A549 (cell line): ENCODE results near the gene DSG2. TPM values are rescaled to one million over a fixed set of nuclear protein-coding genes. Genes with fewer than 3 reads are reported as not detected.

ENCODE experiments used
- ATAC-seq, 2 experiments: fragments of 200-7000 bp in 1 of 2; fragments of >200 bp in 1 of 2; cut with Nextera tagmentation in 1 of 2; cut with Tn5 transposase in 1 of 2; 3 replicates each; pipeline versions ENCODE4 v1.8.0 to v1.9.1; 2018 to 2020; ENCODE audit warnings: mild to moderate bottlenecking in 1 of 2, moderate library complexity in 1 of 2
- CTCF ChIA-PET: fragments of 300-600 bp; sonication (Branson Sonifier 250); formaldehyde crosslinking; extraction: SDS; loops from one replicate; lab custom pipeline; 2021; ENCODE audit warnings: antibody characterized with exemption, inconsistent platforms; lab: Yijun Ruan, JAX
- POLR2A ChIA-PET: fragments of 350-600 bp; formaldehyde crosslinking; extraction: SDS; loops from one replicate; lab custom pipeline; 2021; ENCODE audit warnings: antibody characterized with exemption, inconsistent platforms; lab: Yijun Ruan, JAX
- DNase-seq, 2 experiments: peaks; one replicate each; pipeline versions ENCODE4 v3.0.0 to v3.0.0-alpha.2; 2011 to 2016; ENCODE audit warnings: low read depth in 1 of 2, low spot score in 1 of 2
- FAIRE-seq: peaks from 2 replicates; lab custom pipeline; 2011; peaks lifted over from hg19 to GRCh38; lab: Jason Lieb, UNC
- H3K27ac ChIP-seq, 2 experiments: fragments of >200 bp; sonication (Bioruptor Twin); formaldehyde crosslinking; 3 replicates each; pipeline ENCODE4 v1.5.1; 2016 to 2017
- H3K4me1 ChIP-seq: fragments of >200 bp; sonication (Bioruptor Twin); formaldehyde crosslinking; 3 replicates; pipeline ENCODE4 v1.6.1; 2016
- H3K4me2 ChIP-seq: fragments of >200 bp; sonication (Bioruptor Twin); formaldehyde crosslinking; 3 replicates; pipeline ENCODE4 v1.6.1; 2016
- H3K4me3 ChIP-seq: fragments of >200 bp; sonication (Bioruptor Twin); formaldehyde crosslinking; 3 replicates; pipeline ENCODE4 v1.5.1; 2016
- H3K9me3 ChIP-seq: fragments of >200 bp; sonication (Bioruptor Twin); formaldehyde crosslinking; 3 replicates; pipeline ENCODE4 v1.6.1; 2016
- BHLHE40 ChIP-seq: IDR thresholded peaks from 2 replicates; pipeline ENCODE4 v1.6.1; 2012; ENCODE audit warnings: low read depth, low read length, inconsistent platforms
- CEBPB ChIP-seq, 2 experiments: fragments of >200 bp in 1 of 2; sonication (Bioruptor Twin) in 1 of 2; formaldehyde crosslinking in 1 of 2; IDR thresholded peaks; 2 replicates each; pipeline ENCODE4 v1.6.1; 2012 to 2016
- CHD2 ChIP-seq: fragments of 150-350 bp; IDR thresholded peaks from 2 replicates; pipeline ENCODE4 v1.6.1; 2014; ENCODE audit warnings: low read length; ENCODE audit not compliant: partially characterized antibody
- E2F6 ChIP-seq: IDR thresholded peaks from 2 replicates; pipeline ENCODE4 v1.6.1; 2012; ENCODE audit warnings: low read depth, borderline replicate concordance
- EP300 ChIP-seq, 2 experiments: fragments of >200 bp; sonication (Bioruptor Twin); formaldehyde crosslinking; IDR thresholded peaks; 2 replicates in 1 of 2; 3 replicates in 1 of 2; pipeline ENCODE4 v1.6.1; 2016 to 2017
- FOSB ChIP-seq: fragments of 250-450 bp; sonication (Bioruptor Pico); IDR thresholded peaks from 2 replicates; pipeline ENCODE4 v1.5.0; 2020; ENCODE audit warnings: mild to moderate bottlenecking, moderate library complexity
- FOSL2 ChIP-seq, 2 experiments: fragments of 450-650 bp in 1 of 2; fragments of >200 bp in 1 of 2; sonication (Bioruptor Twin) in 1 of 2; formaldehyde crosslinking; IDR thresholded peaks; 2 replicates each; pipeline versions ENCODE4 v1.5.0 to v1.6.1; 2016 to 2020; ENCODE audit warnings: mild to moderate bottlenecking in 1 of 2, moderate library complexity in 1 of 2
- HOXB13 ChIP-seq: fragments of 250-450 bp; sonication (Bioruptor Pico); IDR thresholded peaks from 2 replicates; pipeline ENCODE4 v1.5.0; 2020; ENCODE audit warnings: low read depth, mild to moderate bottlenecking, moderate library complexity
- HOXB5 ChIP-seq: fragments of 250-450 bp; sonication (Bioruptor Pico); IDR thresholded peaks from 2 replicates; pipeline ENCODE4 v1.5.0; 2020; ENCODE audit warnings: mild to moderate bottlenecking, moderate library complexity
- KDM1A ChIP-seq: fragments of 200-600 bp; sonication (generic); IDR thresholded peaks from 2 replicates; pipeline ENCODE4 v1.6.1; 2016; ENCODE audit warnings: low read depth, mild to moderate bottlenecking
- MAFK ChIP-seq: fragments of 450-650 bp; IDR thresholded peaks from 2 replicates; pipeline ENCODE4 v1.6.1; 2014; ENCODE audit not compliant: partially characterized antibody
- MAZ ChIP-seq: fragments of 150-350 bp; IDR thresholded peaks from 2 replicates; pipeline ENCODE4 v1.6.1; 2014; ENCODE audit warnings: antibody characterized with exemption, low read depth, low read length, borderline replicate concordance
- NPAS2 ChIP-seq: fragments of 250-450 bp; sonication (Bioruptor Pico); IDR thresholded peaks from 2 replicates; pipeline ENCODE4 v1.8.0; 2022; ENCODE audit warnings: mild to moderate bottlenecking, moderate library complexity, borderline replicate concordance
- PBX3 ChIP-seq: IDR thresholded peaks from 2 replicates; pipeline ENCODE4 v1.6.1; 2012
- POLR2A ChIP-seq: IDR thresholded peaks from 2 replicates; pipeline ENCODE4 v1.6.1; 2012; ENCODE audit warnings: mild to moderate bottlenecking, low read length
- RAD21 ChIP-seq, 2 experiments: fragments of >200 bp in 1 of 2; sonication (Bioruptor Twin) in 1 of 2; formaldehyde crosslinking in 1 of 2; IDR thresholded peaks in 1 of 2; conservative IDR thresholded peaks in 1 of 2; 2 replicates in 1 of 2; 3 replicates in 1 of 2; pipeline ENCODE4 v1.6.1; 2012 to 2018; ENCODE audit warnings: inconsistent platforms in 1 of 2
- RARB ChIP-seq: fragments of 250-450 bp; sonication (Bioruptor Pico); IDR thresholded peaks from 2 replicates; pipeline ENCODE4 v1.8.0; 2021; ENCODE audit warnings: mild to moderate bottlenecking, moderate library complexity
- RFX5 ChIP-seq: fragments of 450-650 bp; IDR thresholded peaks from 2 replicates; pipeline ENCODE4 v1.7.1; 2014; ENCODE audit warnings: antibody characterized with exemption, mild to moderate bottlenecking, moderate library complexity
- SMC3 ChIP-seq: fragments of >200 bp; sonication (Bioruptor Twin); formaldehyde crosslinking; IDR thresholded peaks from 3 replicates; pipeline ENCODE4 v1.6.1; 2018; ENCODE audit warnings: inconsistent platforms
- TFCP2L1 ChIP-seq: fragments of 250-450 bp; sonication (Bioruptor Pico); IDR thresholded peaks from 2 replicates; pipeline ENCODE4 v1.5.0; 2021; ENCODE audit warnings: mild to moderate bottlenecking
- ZSCAN20 ChIP-seq: fragments of 250-450 bp; sonication (Bioruptor Pico); IDR thresholded peaks from 2 replicates; pipeline ENCODE4 v1.8.0; 2022; ENCODE audit warnings: mild to moderate bottlenecking, moderate library complexity
- WGBS: methylation state at CpG from one replicate; pipeline ENCODE4 v1.1.6; 2017; ENCODE audit errors: missing lambda C conversion rate; 5-methylcytosine and 5-hydroxymethylcytosine counted together
- polyA plus RNA-seq, 4 experiments: library from polyadenylated mRNA; depleted of rRNA in 3 of 4; stranded (reverse); fragments of >200 nt; fragmentation: RNase III in 1 of 4; extraction: RNeasy Plus Mini Kit Qiagen cat#74134 plus additional on column Dnase treatment in 1 of 4; gene quantifications; 2 replicates in 3 of 4; 3 replicates in 1 of 4; pipeline ENCODE4 v1.2.3, GENCODE V29; 2011 to 2017
- TF ChIP-seq, protein P1 (sequence below): fragments of 250-450 bp; sonication (Bioruptor Pico); IDR thresholded peaks from 2 replicates; pipeline ENCODE4 v1.5.0; 2020; ENCODE audit warnings: low read depth, mild to moderate bottlenecking, moderate library complexity
- TF ChIP-seq, protein P2 (sequence below): fragments of 250-450 bp; sonication (Bioruptor Pico); IDR thresholded peaks from 2 replicates; pipeline ENCODE4 v1.5.0; 2021; ENCODE audit warnings: mild to moderate bottlenecking, moderate library complexity, borderline replicate concordance
- TF ChIP-seq, protein P3 (sequence below): fragments of 200-600 bp; sonication (generic); IDR thresholded peaks from 2 replicates; pipeline ENCODE4 v1.6.1; 2016; ENCODE audit warnings: antibody characterized with exemption, mild to moderate bottlenecking, moderate library complexity

The DSG2 gene
- polyA plus RNA-seq, 2 of the 4 experiments (the other 2 are of a cell fraction), result 40.0 to 91.7 TPM

DNA sequence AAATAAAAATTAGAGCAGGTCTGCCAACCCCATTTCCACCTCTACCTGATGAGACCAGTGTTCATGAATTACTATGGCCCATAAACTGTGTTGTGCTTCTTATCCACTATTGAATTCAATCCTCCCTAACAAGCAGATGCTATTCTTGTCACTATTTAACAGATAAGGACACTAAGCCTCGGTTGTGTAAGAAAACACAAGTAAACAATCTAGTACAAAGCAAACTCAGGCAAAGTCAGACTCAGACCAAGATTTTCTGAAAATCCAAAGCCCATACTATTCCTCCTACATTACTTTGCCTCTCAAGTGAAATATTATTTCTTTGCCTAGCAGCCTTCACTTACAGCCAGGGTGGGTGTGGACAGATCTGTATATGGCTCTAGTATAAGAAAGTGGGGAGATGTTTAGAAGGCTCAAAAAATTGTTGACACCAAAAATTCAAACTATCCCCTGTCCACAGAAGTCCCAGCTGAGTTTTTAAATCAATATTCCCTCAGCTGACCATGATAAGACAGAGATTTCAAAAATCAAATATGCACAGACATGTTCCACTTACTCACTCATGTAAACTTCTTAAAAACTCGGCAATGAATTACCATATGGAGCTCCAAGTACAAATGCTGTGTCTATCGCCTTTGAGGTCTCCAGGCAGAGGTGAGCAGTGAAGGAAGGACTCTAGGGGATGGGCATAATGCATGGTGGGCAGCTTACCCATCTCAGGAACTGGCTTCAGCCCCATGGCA lies 77.7 kb downstream of the DSG2 start (continued):
- no peak for TF ChIP-seq BHLHE40
- TF ChIP-seq HOXB13, result no peak
- TF ChIP-seq, protein P1, sequence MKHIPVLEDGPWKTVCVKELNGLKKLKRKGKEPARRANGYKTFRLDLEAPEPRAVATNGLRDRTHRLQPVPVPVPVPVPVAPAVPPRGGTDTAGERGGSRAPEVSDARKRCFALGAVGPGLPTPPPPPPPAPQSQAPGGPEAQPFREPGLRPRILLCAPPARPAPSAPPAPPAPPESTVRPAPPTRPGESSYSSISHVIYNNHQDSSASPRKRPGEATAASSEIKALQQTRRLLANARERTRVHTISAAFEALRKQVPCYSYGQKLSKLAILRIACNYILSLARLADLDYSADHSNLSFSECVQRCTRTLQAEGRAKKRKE (CRISPR knock-in tag), result no peak
- no peak for TF ChIP-seq FOSB (CRISPR knock-in tag)

DNA sequence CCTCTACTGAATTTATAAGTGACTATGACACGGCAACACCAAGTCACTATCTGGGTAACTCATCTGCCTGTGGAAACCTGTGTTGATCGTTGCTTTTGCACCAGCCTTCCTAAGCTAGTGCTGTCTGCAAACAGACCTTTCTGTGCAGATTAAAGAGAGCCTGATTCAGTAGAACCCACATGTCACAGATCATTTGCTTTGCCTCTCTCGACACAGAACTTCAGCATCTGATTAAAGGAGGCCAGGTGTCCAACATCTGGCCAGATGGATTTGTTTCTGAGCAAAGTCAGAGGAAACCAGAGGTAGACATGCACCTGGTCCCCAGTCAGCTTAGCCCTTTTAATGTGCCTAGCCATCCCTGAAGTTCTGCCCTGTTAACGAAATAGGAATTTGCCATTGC lies 78.7 kb downstream of the DSG2 start:
- H3K4me3 ChIP-seq, result no peak overlapping the region
- ATAC-seq, result no peak
- TF ChIP-seq POLR2A (no peak), RARB (no peak), RAD21 (conservative IDR thresholded peaks at IDR 0.05 in 1 of 2, IDR thresholded peaks at IDR 0.05 in 1 of 2) (no peak), BHLHE40 (no peak)
- TF ChIP-seq, all 56 proteins: peak for 0
- no peaks in the 10 kb centered on the region for H3K9me3 ChIP-seq
- no peak for FAIRE-seq
- POLR2A ChIA-PET, result no interaction called here
- H3K27ac ChIP-seq, result no peak overlapping the region
- 57% methylated on average over 4 of the region's 4 CpGs for WGBS
- no peak for DNase-seq
- H3K4me2 ChIP-seq, result no peak overlapping the region
- CTCF ChIA-PET, result interaction anchor here (1.5 kb wide), 1 partner anchor 13 kb away, joined by 4 read pairs; no protein-coding TSS in a partner anchor
- H3K4me1 ChIP-seq, result no peaks in the 10 kb centered on the region

DNA sequence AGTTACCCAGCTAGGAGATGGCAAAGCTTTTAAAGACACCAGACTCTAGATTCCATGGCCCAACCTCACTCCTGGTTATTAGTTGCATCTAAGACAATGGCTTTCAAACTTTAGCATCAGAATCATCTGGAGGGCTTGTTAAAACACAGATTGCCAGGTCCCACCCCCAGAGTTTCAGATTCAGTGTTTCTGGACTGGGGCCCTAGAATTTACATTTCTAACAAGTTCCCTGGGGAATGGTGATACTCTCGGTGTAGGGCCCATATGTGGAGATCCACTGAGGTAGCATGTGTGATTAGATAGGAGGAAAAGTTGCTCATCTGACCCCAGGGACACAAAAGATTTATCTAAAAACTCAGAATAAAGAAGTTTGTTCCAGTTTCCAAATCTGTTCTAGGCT lies 79.2 kb downstream of the DSG2 start:
- ATAC-seq (no peak), DNase-seq (no peak), FAIRE-seq (no peak)
- no peak overlapping the region for H3K27ac ChIP-seq
- H3K4me3 ChIP-seq, result no peak overlapping the region
- CTCF ChIA-PET, result no interaction called here
- no peaks in the 10 kb centered on the region for H3K4me1 ChIP-seq
- H3K9me3 ChIP-seq, result no peaks in the 10 kb centered on the region
- H3K4me2 ChIP-seq, result no peak overlapping the region
- TF ChIP-seq CHD2, result no peak
- no peak for TF ChIP-seq FOSL2 (IDR thresholded peaks at IDR 0.05)
- TF ChIP-seq FOSL2 (CRISPR knock-in tag; IDR thresholded peaks at IDR 0.05), result no peak
- TF ChIP-seq HOXB5 (CRISPR knock-in tag), result no peak
- no peak for TF ChIP-seq ZSCAN20 (CRISPR knock-in tag)
- no peak for TF ChIP-seq SMC3
- no peak for TF ChIP-seq CEBPB (IDR thresholded peaks at IDR 0.05)
- 40% methylated on average over 1 of the region's 1 CpG for WGBS
- POLR2A ChIA-PET, result no interaction called here

DNA sequence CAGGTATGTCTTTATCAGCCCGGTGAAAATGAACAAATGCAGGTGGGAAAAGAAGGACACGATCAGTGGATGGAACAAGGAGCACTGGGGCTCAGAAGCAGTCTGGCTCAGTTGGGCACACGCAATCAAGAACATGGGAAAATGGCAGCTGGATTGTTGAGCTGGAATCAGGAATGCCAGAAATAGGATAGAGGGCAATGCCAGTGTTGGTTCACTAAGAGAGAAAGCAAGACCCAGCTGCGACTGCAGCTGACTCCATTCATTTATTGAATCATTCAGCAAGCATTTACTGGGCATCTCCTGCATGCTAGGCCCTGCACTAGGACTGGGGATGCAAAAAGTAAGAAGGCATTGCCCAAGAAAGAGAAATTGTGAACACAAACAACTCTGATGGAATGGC lies 80.1 kb downstream of the DSG2 start:
- FAIRE-seq, result no peak
- 67% methylated on average over 4 of the region's 4 CpGs for WGBS
- POLR2A ChIA-PET, result no interaction called here
- TF ChIP-seq FOSL2 (IDR thresholded peaks at IDR 0.05) (no peak), FOSL2 (CRISPR knock-in tag; IDR thresholded peaks at IDR 0.05) (no peak), MAZ (no peak), RARB (no peak), TFCP2L1 (CRISPR knock-in tag) (no peak), EP300 (IDR thresholded peaks at IDR 0.05) (no peak), RFX5 (no peak), PBX3 (no peak), KDM1A (no peak), MAFK (no peak), E2F6 (no peak), NPAS2 (CRISPR knock-in tag) (no peak)
- TF ChIP-seq, protein P2, sequence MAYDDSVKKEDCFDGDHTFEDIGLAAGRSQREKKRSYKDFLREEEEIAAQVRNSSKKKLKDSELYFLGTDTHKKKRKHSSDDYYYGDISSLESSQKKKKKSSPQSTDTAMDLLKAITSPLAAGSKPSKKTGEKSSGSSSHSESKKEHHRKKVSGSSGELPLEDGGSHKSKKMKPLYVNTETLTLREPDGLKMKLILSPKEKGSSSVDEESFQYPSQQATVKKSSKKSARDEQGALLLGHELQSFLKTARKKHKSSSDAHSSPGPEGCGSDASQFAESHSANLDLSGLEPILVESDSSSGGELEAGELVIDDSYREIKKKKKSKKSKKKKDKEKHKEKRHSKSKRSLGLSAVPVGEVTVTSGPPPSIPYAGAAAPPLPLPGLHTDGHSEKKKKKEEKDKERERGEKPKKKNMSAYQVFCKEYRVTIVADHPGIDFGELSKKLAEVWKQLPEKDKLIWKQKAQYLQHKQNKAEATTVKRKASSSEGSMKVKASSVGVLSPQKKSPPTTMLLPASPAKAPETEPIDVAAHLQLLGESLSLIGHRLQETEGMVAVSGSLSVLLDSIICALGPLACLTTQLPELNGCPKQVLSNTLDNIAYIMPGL, result no peak
- TF ChIP-seq, protein P3, sequence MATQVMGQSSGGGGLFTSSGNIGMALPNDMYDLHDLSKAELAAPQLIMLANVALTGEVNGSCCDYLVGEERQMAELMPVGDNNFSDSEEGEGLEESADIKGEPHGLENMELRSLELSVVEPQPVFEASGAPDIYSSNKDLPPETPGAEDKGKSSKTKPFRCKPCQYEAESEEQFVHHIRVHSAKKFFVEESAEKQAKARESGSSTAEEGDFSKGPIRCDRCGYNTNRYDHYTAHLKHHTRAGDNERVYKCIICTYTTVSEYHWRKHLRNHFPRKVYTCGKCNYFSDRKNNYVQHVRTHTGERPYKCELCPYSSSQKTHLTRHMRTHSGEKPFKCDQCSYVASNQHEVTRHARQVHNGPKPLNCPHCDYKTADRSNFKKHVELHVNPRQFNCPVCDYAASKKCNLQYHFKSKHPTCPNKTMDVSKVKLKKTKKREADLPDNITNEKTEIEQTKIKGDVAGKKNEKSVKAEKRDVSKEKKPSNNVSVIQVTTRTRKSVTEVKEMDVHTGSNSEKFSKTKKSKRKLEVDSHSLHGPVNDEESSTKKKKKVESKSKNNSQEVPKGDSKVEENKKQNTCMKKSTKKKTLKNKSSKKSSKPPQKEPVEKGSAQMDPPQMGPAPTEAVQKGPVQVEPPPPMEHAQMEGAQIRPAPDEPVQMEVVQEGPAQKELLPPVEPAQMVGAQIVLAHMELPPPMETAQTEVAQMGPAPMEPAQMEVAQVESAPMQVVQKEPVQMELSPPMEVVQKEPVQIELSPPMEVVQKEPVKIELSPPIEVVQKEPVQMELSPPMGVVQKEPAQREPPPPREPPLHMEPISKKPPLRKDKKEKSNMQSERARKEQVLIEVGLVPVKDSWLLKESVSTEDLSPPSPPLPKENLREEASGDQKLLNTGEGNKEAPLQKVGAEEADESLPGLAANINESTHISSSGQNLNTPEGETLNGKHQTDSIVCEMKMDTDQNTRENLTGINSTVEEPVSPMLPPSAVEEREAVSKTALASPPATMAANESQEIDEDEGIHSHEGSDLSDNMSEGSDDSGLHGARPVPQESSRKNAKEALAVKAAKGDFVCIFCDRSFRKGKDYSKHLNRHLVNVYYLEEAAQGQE, result no peak

More for the DNA sequence above, 80.1 kb downstream of the DSG2 start:
- Histone ChIP-seq H3K4me1 (no peaks in the 10 kb centered on the region), H3K4me2 (no peak overlapping the region), H3K9me3 (no peaks in the 10 kb centered on the region), H3K4me3 (no peak overlapping the region), H3K27ac (no peak overlapping the region)
- CTCF ChIA-PET, result no interaction called here
- DNase-seq (no peak), ATAC-seq (no peak)
